Progenitor cell of endocrine pancreas (in vitro differentiated cells): Measurements from ENCODE around the gene CHSY3. TPM values are rescaled to one million over a fixed set of nuclear protein-coding genes. Genes with fewer than 3 reads are reported as not detected.

Source experiments
- DNase-seq: peaks from one replicate; pipeline ENCODE4 v3.0.0; 2021; ENCODE audit warnings: low spot score; ENCODE audit not compliant: unreplicated experiment
- H3K27ac Mint-ChIP-seq: 2 replicates; pipeline ENCODE4 v1.8.0; 2021; ENCODE audit warnings: mild to moderate bottlenecking, moderate library complexity, mixed read lengths
- H3K27me3 Mint-ChIP-seq: 2 replicates; pipeline ENCODE4 v1.8.0; 2021; ENCODE audit warnings: mixed read lengths
- H3K36me3 Mint-ChIP-seq: 2 replicates; pipeline ENCODE4 v1.8.0; 2022; ENCODE audit warnings: mixed read lengths; ENCODE audit not compliant: insufficient read depth
- H3K4me1 Mint-ChIP-seq: 2 replicates; pipeline ENCODE4 v1.8.0; 2021; ENCODE audit warnings: low read depth, mixed read lengths
- H3K4me3 Mint-ChIP-seq: 2 replicates; pipeline ENCODE4 v1.8.0; 2021; ENCODE audit warnings: low read depth, mild to moderate bottlenecking, moderate library complexity, mixed read lengths
- H3K9me3 Mint-ChIP-seq: 2 replicates; pipeline ENCODE4 v1.8.0; 2021; ENCODE audit warnings: low read depth, mixed read lengths
- CTCF ChIP-seq: fragments of 200-600 bp; sonication (generic); IDR thresholded peaks from one replicate; pipeline ENCODE4 v1.5.0; 2021; ENCODE audit warnings: antibody characterized with exemption, mild to moderate bottlenecking; ENCODE audit not compliant: unreplicated experiment
- total RNA-seq: library from RNA; stranded (reverse); gene quantifications from 2 replicates; pipeline ENCODE4 v1.2.1, GENCODE V29; 2021

The CHSY3 gene
- total RNA-seq, 1 donor from 2014 or later, result 0.84 TPM

GRCh38 chr5:130110328-130110727 is 206.1 kb downstream of the CHSY3 start:
- no peaks in the 10 kb centered on the region for H3K27me3 Mint-ChIP-seq
- no peak overlapping the region for H3K27ac Mint-ChIP-seq

GRCh38 chr5:130111746-130112145 is 207.5 kb downstream of the CHSY3 start:
- no peak for DNase-seq
- Mint-ChIP-seq H3K27me3 (no peaks in the 10 kb centered on the region), H3K4me1 (no peaks in the 10 kb centered on the region), H3K36me3 (no peaks in the 10 kb centered on the region), H3K9me3 (no peaks in the 10 kb centered on the region), H3K4me3 (no peak overlapping the region), H3K27ac (no peak overlapping the region)
- no peak for TF ChIP-seq CTCF

More at GRCh38 chr5:130110328-130110727, 206.1 kb downstream of the CHSY3 start:
- TF ChIP-seq CTCF, result no peak
- H3K4me3 Mint-ChIP-seq, result no peak overlapping the region
- no peaks in the 10 kb centered on the region for H3K9me3 Mint-ChIP-seq
- DNase-seq, result no peak
- no peaks in the 10 kb centered on the region for H3K4me1 Mint-ChIP-seq
- no peaks in the 10 kb centered on the region for H3K36me3 Mint-ChIP-seq

- Mint-ChIP-seq H3K36me3 (no peaks in the 10 kb centered on the region), H3K4me3 (no peak overlapping the region), H3K27ac (no peak overlapping the region), H3K9me3 (no peaks in the 10 kb centered on the region), H3K4me1 (no peaks in the 10 kb centered on the region), H3K27me3 (no peaks in the 10 kb centered on the region)
- DNase-seq, result no peak
- TF ChIP-seq CTCF, result no peak
Observed at GRCh38 chr5:130112246-130112645, 208.0 kb downstream of the CHSY3 start.

DNA sequence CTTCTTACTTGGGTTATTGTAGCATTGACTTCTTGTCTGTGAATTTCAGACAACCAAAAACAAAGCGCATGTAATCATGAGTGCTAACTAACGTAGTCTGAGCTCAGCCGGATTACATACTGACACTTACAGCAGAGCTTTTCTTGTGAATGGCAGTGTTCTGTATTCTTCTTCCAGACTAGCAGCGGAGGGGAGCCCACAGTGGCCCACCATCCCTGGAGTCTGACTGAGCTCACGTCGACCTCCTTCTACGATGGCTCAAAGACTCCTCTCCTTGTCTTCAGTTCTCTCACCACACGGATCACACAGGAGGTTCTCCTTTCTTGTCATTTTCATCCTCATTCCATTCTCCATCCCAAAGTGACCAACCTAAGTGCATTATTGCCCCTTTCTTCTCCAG is 211.4 kb downstream of the CHSY3 start:
- no peaks in the 10 kb centered on the region for H3K27me3 Mint-ChIP-seq
- DNase-seq, result no peak
- TF ChIP-seq CTCF, result no peak
- peaks cover 2% of the 10 kb centered on the region for H3K4me1 Mint-ChIP-seq
- no peak overlapping the region for H3K27ac Mint-ChIP-seq
- no peaks in the 10 kb centered on the region for H3K36me3 Mint-ChIP-seq
- no peak overlapping the region for H3K4me3 Mint-ChIP-seq
- no peaks in the 10 kb centered on the region for H3K9me3 Mint-ChIP-seq

DNA sequence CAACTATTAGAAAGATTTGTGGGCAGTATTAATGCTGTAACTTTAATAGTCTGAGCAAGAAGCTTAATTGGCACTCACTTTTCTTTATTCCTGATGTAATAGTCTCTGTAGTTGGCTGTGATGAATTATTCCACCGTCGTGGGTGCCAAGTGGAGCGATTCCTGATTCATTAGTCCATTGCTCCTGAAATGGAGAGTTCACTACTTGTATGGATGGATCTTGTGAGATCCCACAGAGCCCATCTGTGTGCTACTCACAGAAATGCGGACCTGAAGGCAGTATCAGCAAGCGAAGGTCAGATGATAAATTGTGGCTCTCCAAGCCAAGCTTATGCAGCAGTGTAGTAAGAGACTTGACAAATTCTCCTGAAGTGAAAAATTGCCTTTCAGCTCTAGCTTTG is 212.2 kb downstream of the CHSY3 start:
- no peak overlapping the region for H3K27ac Mint-ChIP-seq
- H3K9me3 Mint-ChIP-seq, result no peaks in the 10 kb centered on the region

More for the DNA sequence above, 212.2 kb downstream of the CHSY3 start:
- no peak for TF ChIP-seq CTCF
- H3K4me3 Mint-ChIP-seq, result no peak overlapping the region
- H3K4me1 Mint-ChIP-seq, result peaks cover 2% of the 10 kb centered on the region
- no peaks in the 10 kb centered on the region for H3K36me3 Mint-ChIP-seq
- no peak for DNase-seq
- H3K27me3 Mint-ChIP-seq, result no peaks in the 10 kb centered on the region
